ENCODE data around the gene ROPN1B. TPM values are rescaled to one million over a fixed set of nuclear protein-coding genes. Genes with fewer than 3 reads are reported as not detected.

ROPN1B gene
- total and polyA plus RNA-seq, 4 donors, result 1.3 to 3.6 (median 2.1) TPM

GRCh38 chr3:126017362-126017761 is 48.4 kb downstream of the ROPN1B start:
- no peak overlapping the region for H3K4me3 ChIP-seq (ENCODE audit: low read depth, low read length)
- no peaks in the 10 kb centered on the region for H3K27me3 ChIP-seq (ENCODE audit: control insufficient read depth, insufficient read depth, low read length)
- WGBS (ENCODE audit: insufficient coverage), result 91% methylated on average over 9 of the region's 9 CpGs
- H3K9me3 ChIP-seq (ENCODE audit: control insufficient read depth, insufficient read depth, low read length), result no peaks in the 10 kb centered on the region
- peaks cover 59% of the 10 kb centered on the region for H3K36me3 ChIP-seq (ENCODE audit: control insufficient read depth, insufficient read depth, low read length)
- DNase-seq (ENCODE audit: low read depth in 4 of 6, low spot score in 6 of 6), result no peak
- H3K4me1 ChIP-seq (ENCODE audit: control insufficient read depth, insufficient read depth, low read length), result peaks cover 4% of the 10 kb centered on the region
- no peak overlapping the region for H3K27ac ChIP-seq (ENCODE audit: low read depth, low read length)

DNA sequence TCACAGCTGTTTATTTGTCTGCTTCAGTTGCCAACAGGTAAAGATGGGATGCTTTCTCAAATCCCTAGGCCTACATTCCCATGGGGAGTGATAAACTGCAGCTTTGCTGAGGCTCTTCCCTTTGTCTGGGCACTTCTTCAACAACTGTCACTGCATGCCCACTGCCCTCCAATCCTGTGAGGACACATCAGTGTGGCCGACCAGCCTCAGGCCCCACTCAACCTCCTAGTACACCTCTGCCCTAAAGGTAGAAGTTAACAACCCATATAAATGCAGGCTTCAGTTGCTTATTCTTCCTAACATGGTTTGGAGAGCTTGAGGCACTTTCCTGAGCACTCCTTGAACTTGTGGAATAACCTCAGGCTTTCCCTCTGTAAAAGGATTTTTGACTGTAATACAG is 49.6 kb downstream of the ROPN1B start:
- no peaks in the 10 kb centered on the region for H3K9me3 ChIP-seq (ENCODE audit: control insufficient read depth, insufficient read depth, low read length)
- DNase-seq (ENCODE audit: low read depth in 4 of 6, low spot score in 6 of 6), result no peak
- H3K4me1 ChIP-seq (ENCODE audit: control insufficient read depth, insufficient read depth, low read length), result peaks cover 4% of the 10 kb centered on the region
- H3K4me3 ChIP-seq (ENCODE audit: low read depth, low read length), result no peak overlapping the region
- no peaks in the 10 kb centered on the region for H3K27me3 ChIP-seq (ENCODE audit: control insufficient read depth, insufficient read depth, low read length)
- WGBS (ENCODE audit: insufficient coverage), result 50% methylated on average over 1 of the region's 1 CpG
- peaks cover 59% of the 10 kb centered on the region for H3K36me3 ChIP-seq (ENCODE audit: control insufficient read depth, insufficient read depth, low read length)
- H3K27ac ChIP-seq (ENCODE audit: low read depth, low read length), result no peak overlapping the region

DNA sequence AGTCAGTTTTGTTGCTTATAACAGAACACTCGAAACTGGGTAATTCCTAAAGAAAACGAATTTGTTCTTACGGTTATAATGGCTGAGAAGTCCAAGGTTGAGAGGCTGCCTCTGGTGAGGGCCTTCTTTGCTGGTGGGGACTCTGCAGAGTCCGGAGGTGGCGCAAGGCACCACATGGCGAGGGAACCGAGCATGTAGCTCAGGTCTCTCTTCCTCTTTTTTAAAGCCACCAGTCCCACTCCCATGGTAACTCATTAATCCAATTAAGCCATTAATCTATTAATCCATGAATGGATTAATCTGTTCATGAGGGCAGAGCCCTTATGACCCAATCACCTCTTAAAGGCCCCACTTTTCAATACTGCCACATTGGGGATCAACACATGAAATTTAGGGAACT is 50.0 kb downstream of the ROPN1B start:
- H3K36me3 ChIP-seq (ENCODE audit: control insufficient read depth, insufficient read depth, low read length), result peaks cover 57% of the 10 kb centered on the region
- no peak for DNase-seq (ENCODE audit: low read depth in 4 of 6, low spot score in 6 of 6)
- H3K4me1 ChIP-seq (ENCODE audit: control insufficient read depth, insufficient read depth, low read length), result no peaks in the 10 kb centered on the region
- no peak overlapping the region for H3K4me3 ChIP-seq (ENCODE audit: low read depth, low read length)
- 94% methylated on average over 3 of the region's 7 CpGs for WGBS (ENCODE audit: insufficient coverage)
- no peak overlapping the region for H3K27ac ChIP-seq (ENCODE audit: low read depth, low read length)
- no peaks in the 10 kb centered on the region for H3K9me3 ChIP-seq (ENCODE audit: control insufficient read depth, insufficient read depth, low read length)
- H3K27me3 ChIP-seq (ENCODE audit: control insufficient read depth, insufficient read depth, low read length), result no peaks in the 10 kb centered on the region

GRCh38 chr3:126019683-126020082 is 50.7 kb downstream of the ROPN1B start:
- Histone ChIP-seq H3K9me3 (ENCODE audit: control insufficient read depth, insufficient read depth, low read length) (no peaks in the 10 kb centered on the region), H3K36me3 (ENCODE audit: control insufficient read depth, insufficient read depth, low read length) (peaks cover 56% of the 10 kb centered on the region), H3K4me3 (ENCODE audit: low read depth, low read length) (no peak overlapping the region), H3K27me3 (ENCODE audit: control insufficient read depth, insufficient read depth, low read length) (no peaks in the 10 kb centered on the region), H3K27ac (ENCODE audit: low read depth, low read length) (no peak overlapping the region), H3K4me1 (ENCODE audit: control insufficient read depth, insufficient read depth, low read length) (no peaks in the 10 kb centered on the region)
- DNase-seq (ENCODE audit: low read depth in 4 of 6, low spot score in 6 of 6), result no peak
- 87% methylated on average over 4 of the region's 5 CpGs for WGBS (ENCODE audit: insufficient coverage)

DNA sequence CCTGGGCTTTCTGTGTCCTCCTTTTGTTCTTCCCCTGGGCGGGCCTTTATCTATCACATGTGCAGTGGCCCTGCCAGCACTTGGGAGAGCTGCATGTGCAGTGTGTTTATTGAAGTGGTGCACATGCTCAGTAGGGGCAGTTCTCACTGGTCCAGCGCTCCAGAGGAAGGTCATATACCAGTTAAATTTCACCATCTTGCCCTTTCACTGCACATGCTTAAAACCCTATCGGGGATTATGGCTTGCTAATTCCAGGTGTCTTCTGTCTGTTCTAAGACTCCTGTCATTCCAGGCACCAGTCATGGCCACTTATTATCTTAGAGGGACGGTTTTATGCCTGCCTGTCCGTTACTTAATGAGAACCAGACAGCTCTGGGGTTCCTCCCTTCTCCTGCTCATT is 52.2 kb downstream of the ROPN1B start:
- 87% methylated on average over 3 of the region's 5 CpGs for WGBS (ENCODE audit: insufficient coverage)
- no peaks in the 10 kb centered on the region for H3K4me1 ChIP-seq (ENCODE audit: control insufficient read depth, insufficient read depth, low read length)
- H3K27me3 ChIP-seq (ENCODE audit: control insufficient read depth, insufficient read depth, low read length), result no peaks in the 10 kb centered on the region
- H3K36me3 ChIP-seq (ENCODE audit: control insufficient read depth, insufficient read depth, low read length), result peaks cover 54% of the 10 kb centered on the region
- H3K27ac ChIP-seq (ENCODE audit: low read depth, low read length), result no peak overlapping the region
- no peak for DNase-seq (ENCODE audit: low read depth in 4 of 6, low spot score in 6 of 6)
- H3K4me3 ChIP-seq (ENCODE audit: low read depth, low read length), result no peak overlapping the region
- no peaks in the 10 kb centered on the region for H3K9me3 ChIP-seq (ENCODE audit: control insufficient read depth, insufficient read depth, low read length)

DNA sequence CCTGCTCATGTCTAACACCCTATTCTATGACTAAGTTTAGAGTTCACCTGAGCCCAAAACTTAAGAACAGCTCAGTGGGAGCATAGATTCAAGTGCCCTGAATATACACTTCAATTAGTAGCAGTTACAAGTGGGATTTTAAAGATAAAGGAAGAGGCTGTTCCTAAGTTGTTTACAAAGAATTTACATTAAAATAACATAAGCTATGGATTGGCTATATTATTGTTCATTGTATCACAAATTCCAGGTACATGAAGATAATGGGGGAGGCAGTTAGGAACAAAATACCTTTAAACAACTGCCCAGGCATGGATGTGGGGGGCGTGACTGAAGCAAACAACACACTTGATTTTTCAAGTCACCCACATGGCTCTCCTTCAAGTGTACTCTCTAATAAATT is 52.7 kb downstream of the ROPN1B start:
- no peaks in the 10 kb centered on the region for H3K27me3 ChIP-seq (ENCODE audit: control insufficient read depth, insufficient read depth, low read length)
- whole genome bisulfite sequencing (ENCODE audit: insufficient coverage), result 100% methylated on average over 1 of the region's 1 CpG
- H3K36me3 ChIP-seq (ENCODE audit: control insufficient read depth, insufficient read depth, low read length), result peaks cover 54% of the 10 kb centered on the region

GRCh38 chr3:126022741-126023359 is 53.9 kb downstream of the ROPN1B start:
- Histone ChIP-seq H3K27me3 (ENCODE audit: control insufficient read depth, insufficient read depth, low read length) (no peaks in the 10 kb centered on the region), H3K27ac (ENCODE audit: low read depth, low read length) (no peak overlapping the region), H3K9me3 (ENCODE audit: control insufficient read depth, insufficient read depth, low read length) (peaks cover 3% of the 10 kb centered on the region), H3K4me1 (ENCODE audit: control insufficient read depth, insufficient read depth, low read length) (no peaks in the 10 kb centered on the region), H3K36me3 (ENCODE audit: control insufficient read depth, insufficient read depth, low read length) (peaks cover 52% of the 10 kb centered on the region), H3K4me3 (ENCODE audit: low read depth, low read length) (no peak overlapping the region)
- WGBS (ENCODE audit: insufficient coverage), result 83% methylated on average over 10 of the region's 10 CpGs
- DNase-seq (ENCODE audit: low read depth in 4 of 6, low spot score in 6 of 6), result no peak

More for the DNA sequence above, 52.7 kb downstream of the ROPN1B start:
- DNase-seq (ENCODE audit: low read depth in 4 of 6, low spot score in 6 of 6), result no peak
- H3K9me3 ChIP-seq (ENCODE audit: control insufficient read depth, insufficient read depth, low read length), result no peaks in the 10 kb centered on the region
- no peaks in the 10 kb centered on the region for H3K4me1 ChIP-seq (ENCODE audit: control insufficient read depth, insufficient read depth, low read length)
- H3K4me3 ChIP-seq (ENCODE audit: low read depth, low read length), result no peak overlapping the region
- H3K27ac ChIP-seq (ENCODE audit: low read depth, low read length), result no peak overlapping the region

DNA sequence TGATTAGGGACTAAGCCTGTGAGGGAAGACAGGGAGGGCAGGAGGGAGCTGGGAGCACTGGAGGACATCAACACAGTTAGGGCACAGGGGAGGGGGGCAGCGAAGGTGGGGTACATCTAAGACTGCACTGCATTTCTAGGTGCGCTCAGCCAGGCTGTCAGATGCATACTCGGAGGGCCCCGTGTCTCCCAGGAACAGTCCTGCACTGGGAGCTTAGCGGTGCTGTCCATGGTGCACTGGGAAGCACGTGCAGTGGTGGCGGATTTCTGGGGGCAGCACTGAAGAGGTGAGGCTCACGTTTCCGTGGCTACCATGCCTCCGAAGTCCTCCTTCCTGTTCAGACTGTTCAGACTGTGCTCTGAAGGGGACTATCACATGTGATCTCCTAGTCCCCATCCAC is 54.4 kb downstream of the ROPN1B start:
- Histone ChIP-seq H3K4me3 (ENCODE audit: low read depth, low read length) (no peak overlapping the region), H3K36me3 (ENCODE audit: control insufficient read depth, insufficient read depth, low read length) (peaks cover 56% of the 10 kb centered on the region), H3K27ac (ENCODE audit: low read depth, low read length) (no peak overlapping the region), H3K9me3 (ENCODE audit: control insufficient read depth, insufficient read depth, low read length) (peaks cover 8% of the 10 kb centered on the region), H3K27me3 (ENCODE audit: control insufficient read depth, insufficient read depth, low read length) (no peaks in the 10 kb centered on the region), H3K4me1 (ENCODE audit: control insufficient read depth, insufficient read depth, low read length) (no peaks in the 10 kb centered on the region)
- WGBS (ENCODE audit: insufficient coverage), result 72% methylated on average over 9 of the region's 10 CpGs
- no peak for DNase-seq (ENCODE audit: low read depth in 4 of 6, low spot score in 6 of 6)

DNA sequence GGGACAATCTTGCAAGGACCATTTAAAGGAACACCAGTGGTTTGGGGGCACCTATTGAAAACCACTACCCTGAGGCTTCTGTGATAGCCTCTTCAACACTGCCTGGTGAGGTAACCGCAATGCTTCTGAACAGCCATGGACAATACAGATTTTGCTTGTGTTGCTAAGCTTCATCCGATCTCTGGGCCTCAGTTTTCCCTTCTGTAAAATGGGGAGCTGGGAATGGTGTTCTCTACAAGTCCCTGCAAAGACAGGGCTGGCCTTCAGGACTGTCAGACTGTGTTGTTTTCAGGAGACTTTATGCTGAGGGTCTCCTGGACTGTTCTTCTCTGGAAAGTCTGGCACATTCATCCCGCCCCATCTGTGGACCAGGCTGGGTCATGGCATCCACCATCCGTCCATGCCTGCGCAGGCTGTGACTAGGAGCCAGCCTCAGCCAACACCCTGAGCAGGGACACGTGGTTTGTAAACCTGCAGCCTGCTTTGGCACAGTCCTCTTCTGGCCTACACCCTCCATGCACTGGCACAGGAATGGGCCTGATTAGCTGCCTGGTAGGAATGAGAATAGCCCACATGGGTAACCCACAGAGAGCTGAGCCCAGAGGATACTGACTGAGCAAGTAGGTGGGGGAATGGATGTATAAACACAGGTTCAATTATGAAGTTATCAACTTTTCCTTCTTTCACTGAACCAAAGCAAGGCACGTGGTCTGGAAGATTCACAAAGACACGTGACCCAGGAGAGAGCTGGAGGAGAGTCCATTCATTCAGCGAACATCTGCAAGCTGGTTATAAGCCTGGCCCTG is 55.3 kb downstream of the ROPN1B start:
- Histone ChIP-seq H3K36me3 (ENCODE audit: control insufficient read depth, insufficient read depth, low read length) (peaks cover 59% of the 10 kb centered on the region), H3K27me3 (ENCODE audit: control insufficient read depth, insufficient read depth, low read length) (no peaks in the 10 kb centered on the region), H3K27ac (ENCODE audit: low read depth, low read length) (no peak overlapping the region), H3K9me3 (ENCODE audit: control insufficient read depth, insufficient read depth, low read length) (peaks cover 11% of the 10 kb centered on the region), H3K4me1 (ENCODE audit: control insufficient read depth, insufficient read depth, low read length) (no peaks in the 10 kb centered on the region), H3K4me3 (ENCODE audit: low read depth, low read length) (no peak overlapping the region)
- no peak for DNase-seq (ENCODE audit: low read depth in 4 of 6, low spot score in 6 of 6)
- 94% methylated on average over 7 of the region's 9 CpGs for WGBS (ENCODE audit: insufficient coverage)

Data from spinal cord (tissue), 10 donors.